Activated naive CD8-positive, alpha-beta T cell treated with anti-CD3 and anti-CD28 coated beads, Interleukin-2, amount 50 U/mL, for 16 hours (primary cell): ENCODE results near the gene CLIC4.

ENCODE experiments used
- DNase-seq: peaks from one replicate; pipeline ENCODE4 v3.0.0-alpha.2; 2020; ENCODE audit warnings: low read depth, low spot score

CLIC4 gene

DNA sequence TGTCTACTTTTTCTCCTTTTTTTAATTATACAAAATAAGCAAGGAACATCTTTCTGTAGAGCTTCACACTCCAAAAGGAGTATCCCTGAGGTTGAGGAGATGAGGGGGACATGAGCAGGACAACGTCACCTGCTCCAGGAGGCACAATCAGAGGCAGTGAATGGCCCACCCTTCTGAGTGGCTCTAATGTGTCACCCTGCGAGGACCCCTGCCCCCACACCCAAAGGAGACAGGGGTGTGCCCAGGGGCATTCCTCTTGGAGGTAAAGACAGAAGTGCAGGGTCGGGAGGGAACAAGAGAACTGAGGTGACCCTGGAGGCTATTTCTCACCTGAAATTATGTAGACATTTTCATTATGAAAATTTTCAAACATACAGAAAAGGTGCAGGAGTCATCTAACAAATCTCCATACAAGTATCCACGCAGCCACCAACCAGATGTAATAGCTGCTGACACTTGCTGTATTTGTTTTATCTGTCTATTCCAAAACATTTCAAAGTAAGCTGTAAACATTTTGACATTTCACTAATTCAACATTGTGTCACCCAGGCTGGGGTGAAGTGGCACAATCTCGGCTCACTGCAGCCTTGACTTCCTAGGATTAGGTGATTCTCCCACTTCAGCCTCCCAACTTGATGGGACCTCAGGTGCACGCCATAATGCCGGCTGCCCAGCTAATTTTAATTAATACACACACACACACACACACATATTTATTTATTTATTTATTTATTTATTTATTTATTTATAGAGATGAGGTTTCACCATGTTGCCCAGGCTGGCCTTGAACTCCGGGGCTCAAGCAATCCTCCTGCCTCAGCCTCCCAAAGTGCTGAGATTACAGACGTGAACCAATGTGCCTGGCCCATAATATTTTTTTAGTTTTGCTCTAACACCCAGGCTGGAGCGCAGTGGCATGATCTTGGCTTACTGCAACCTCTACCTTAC lies 114.1 kb downstream of the CLIC4 start:
- DNase-seq, result no peak

DNA sequence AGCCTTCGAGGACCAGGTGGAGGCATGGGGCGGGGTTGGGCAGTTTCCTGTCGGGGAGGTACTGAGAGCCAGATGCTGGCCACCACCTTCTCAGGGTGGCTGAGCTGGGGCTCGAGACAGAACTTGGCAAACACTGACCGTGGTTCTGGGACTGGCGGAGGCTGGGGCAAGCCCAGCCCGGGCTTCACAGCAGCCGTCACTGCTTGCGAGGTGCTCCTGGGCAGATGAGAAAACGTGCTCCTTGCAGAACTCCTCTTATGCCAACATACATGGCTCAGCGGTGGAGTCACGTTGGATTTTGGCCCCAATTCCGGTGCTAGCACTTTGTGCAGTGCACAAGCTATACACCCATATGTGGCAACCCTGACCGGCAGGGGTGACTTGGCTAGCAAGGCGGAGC lies 115.6 kb downstream of the CLIC4 start:
- no peak for DNase-seq

DNA sequence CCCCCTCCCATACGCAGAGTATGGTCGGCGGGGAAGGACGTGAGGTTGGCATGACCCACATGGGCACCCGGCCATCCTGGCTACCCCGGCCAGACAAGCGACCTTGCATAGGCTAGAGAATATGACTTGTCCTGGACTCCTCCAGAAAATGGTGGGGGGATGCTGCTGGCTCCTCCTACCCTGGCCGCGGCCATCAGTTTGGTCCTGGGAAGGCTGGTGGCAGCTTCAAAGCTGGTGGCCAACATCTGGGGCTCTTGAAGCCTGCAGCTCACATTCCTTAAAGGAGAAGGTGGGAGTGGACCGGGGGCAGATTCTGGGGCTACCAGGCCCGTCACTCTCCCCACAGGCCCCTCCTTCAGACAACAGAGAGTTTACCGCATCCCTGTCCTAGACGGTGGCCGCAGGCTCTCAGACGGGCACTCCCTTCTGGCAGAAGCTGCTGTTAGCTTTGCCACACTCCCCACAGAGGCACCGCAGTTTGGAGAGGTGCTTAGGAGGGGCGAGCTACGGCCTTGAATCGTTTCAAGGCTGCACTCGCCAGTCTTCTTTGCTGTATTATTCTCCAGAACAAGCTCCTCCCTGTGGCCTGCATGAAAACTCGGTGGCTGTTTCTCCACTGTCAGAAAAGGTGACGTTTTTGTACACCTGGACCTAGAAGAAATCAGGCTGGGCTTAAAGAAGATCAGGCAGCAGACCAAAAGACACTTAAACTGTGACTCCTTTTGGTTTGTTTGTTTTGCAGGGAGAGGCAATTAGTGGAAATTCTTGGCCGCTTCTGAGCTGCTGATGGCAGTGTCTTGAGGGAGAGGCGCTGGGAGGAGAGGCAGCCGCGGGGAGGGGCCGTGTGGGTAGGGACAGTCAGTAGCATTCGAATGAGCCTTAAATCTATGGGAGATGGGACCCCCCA lies 116.8 kb downstream of the CLIC4 start:
- no peak for DNase-seq

DNA sequence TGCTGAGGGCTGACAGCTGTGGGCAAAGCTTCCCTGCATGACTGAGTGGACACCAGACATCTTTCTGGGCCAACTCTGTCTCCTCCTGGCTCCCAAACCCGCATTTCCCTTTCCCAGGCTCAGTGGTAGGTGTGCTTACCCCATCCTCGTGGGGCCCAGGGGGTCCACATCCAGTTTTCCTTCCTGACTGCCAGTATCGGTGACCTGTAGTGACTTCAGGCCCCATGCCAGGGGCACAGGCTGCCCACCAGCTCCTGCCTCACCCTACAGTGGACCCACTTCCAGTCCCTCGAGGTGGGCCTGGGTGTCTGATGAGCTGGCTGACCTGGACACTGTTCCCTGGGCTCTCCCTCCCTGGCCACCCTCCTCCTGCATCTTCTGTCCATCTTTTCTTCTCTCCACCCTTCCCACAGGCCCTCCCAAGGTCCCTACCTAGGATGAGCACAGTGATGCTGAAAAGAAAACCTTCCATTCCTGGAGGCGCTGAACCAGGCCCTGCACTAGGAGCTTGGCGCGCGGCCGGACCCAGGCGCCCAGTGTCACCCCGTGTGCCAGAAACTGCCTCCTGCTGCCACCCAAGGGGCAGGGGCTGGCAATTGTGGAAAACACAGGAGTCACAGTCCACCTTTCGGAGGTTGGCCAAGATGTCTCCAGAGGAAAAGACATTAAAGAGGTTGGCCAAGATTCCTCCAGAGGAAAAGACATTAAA lies 117.7 kb downstream of the CLIC4 start:
- DNase-seq, result no peak

DNA sequence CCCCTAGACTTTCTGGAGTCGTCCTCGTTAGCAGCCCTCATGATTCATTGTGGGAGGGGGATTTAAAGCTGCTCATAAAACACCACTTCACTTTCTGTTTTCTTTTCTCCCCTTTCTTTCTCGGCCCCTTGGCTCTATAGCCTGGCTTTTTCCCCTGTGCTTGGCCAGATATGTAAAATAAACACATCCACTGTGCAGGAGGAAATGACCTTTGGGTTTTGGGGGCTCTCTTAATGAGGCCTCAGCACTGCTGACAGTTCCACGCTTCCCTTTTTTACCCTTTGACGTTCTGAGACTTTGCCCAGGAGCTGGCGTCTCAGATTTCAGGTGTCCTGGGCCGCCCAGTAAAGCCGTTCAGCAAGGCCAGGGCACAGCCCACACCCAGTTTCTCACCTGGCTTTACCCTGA lies 119.1 kb downstream of the CLIC4 start:
- no peak for DNase-seq

DNA sequence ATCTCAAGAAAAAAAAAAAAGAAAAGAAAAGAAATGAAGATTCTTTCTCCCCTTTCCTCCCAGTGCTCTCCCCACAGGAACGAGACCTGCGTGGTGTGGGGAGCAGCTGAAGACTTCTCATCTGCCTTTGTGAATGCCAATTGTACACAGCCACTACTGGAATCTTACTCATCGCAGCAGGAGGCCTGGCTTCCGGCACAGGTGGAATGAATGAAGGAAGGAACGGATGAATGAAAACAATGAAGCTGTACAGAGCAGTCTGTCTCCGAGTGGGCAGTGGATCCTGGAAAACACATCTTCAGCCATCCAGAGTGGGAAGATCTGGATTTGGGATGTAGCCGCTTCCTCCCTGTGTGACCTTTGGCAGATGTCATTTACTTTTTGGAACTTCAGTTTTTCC lies 119.9 kb downstream of the CLIC4 start:
- DNase-seq, result no peak

DNA sequence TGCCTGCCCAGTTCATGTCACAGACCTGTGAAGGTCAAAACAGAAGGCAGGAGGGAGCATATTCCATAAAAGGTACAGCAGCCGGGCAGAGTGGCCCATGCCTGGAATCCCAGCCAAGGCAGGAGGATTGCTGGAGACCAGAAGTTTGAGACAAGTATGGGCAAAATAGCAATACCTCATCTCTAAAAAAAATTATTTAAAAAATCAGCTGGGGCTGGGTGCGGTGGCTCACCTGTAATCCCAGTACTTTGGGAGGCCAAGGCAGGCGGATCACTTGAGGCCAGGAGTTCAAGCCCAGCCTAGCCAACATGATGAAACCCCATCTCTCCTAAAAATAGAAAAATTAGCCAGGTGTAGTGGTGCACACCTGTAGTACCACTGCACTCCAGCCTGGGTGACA lies 120.3 kb downstream of the CLIC4 start:
- DNase-seq, result no peak

DNA sequence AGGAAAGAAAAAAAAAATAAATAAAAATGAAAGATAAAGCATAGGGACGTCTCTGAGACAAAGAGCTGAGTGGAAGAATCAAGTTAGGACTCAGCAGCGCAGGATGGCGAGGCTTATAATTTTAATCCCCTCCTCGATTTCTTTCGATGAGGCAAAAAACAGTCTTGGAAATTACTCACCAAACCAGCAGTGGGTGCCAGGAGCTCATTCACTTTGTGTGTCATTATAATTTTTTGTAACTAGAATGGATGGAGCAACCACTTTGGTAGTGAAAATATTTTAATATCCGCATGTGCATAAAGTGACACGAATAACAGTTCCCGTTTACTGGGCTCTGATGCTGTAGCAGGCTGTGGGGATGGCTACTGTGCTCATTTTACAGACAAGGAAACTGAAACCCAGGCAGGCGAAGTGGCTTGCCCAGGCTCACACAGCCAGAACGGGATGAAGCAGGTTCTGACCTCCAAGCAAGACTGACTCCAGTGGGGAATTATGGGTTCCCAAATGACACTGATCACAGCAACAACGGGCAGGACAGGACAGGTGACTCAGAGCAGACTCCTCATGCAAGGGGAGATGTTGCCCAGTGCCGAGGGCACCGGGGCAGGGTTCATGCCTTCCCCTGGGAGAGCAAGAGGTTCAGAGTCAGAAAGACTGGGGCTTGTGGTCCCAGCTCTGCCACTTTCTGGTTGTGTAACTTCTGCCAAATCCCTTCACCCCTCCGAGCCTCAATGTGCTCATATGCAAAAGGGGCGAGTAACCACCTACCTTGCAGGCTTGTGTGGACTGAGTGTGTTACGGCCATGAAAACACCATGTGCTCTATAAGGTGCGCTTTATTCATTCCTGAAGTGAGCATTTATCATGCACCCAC lies 121.2 kb downstream of the CLIC4 start:
- DNase-seq, result no peak

DNA sequence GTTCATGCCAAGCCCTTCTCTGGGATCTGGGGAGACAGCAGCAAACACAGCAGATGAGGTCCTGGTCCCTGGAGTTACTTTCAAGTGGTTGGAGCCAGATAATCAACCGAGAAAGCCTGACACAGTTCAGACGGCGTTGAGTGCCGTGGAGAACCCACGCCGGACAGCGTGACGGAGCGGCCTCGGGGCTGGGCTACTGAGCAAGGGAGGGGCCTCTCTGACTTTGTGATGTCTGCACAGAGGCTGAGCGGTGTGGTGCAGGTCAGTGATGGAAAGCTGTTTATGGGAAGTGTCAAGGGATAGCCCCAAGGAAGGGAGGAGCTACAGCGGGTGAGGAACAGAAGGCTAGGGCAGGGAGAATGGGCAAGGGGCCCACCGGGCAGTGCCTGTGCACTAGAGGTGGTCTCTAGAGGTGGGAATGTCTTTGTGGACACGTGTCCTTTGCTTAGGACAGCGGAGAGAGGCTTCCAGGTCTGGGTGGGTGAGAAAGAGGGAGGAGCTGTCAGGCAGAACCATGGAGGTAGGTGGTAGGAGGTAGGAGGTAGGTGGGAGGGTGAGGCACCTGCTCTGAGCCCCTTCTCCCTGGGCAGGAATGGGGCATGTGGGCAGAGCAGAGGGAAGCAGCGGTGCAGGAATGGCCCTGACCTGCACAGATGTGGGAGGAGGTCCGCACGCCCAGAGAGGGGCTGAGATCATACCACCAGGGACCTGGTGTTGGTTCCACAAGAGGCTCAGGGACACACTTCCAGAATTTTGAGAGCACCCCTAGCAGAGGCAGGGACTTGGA lies 122.0 kb downstream of the CLIC4 start:
- DNase-seq, result no peak

DNA sequence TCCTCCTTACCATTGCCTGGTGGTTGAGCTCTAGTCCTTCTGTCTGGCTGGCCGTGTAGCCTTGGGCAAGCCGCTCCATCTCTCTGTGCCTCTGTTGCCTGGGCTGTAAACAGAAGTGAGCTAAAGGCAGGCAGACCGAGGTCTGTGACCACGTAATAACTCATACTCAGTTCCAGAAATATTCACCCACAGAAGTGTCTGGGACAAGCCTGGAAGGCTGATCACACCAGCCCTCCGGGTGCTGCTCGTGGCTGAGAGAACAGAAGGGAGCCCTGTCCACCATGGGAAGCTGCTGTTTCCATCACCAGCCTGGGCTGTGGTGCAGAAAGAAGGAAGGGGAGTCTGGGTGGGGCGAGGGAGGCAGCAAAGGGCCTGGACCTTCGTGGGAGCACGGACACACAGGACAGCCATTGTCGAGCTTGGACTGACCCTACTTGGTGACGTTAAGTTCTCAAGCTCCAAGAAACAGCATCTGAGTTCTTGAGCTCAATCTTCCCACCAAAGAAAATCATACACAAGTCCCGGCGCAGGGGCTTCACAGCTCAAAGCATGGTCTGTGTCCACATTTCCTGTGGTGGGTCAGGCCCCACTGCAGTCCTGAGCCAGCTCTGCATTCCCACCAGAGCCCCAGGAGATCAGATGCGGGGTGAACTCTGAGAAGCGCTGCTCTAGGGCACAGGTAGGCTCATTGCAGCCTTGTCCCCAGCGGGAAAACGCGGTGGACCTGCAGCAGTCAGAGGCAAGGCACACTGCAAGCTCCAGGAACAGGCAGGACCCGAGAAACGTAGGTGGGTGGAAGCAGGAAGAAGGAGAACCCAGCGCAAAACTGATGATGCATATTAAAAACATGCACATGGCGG lies 123.0 kb downstream of the CLIC4 start:
- DNase-seq, result no peak

DNA sequence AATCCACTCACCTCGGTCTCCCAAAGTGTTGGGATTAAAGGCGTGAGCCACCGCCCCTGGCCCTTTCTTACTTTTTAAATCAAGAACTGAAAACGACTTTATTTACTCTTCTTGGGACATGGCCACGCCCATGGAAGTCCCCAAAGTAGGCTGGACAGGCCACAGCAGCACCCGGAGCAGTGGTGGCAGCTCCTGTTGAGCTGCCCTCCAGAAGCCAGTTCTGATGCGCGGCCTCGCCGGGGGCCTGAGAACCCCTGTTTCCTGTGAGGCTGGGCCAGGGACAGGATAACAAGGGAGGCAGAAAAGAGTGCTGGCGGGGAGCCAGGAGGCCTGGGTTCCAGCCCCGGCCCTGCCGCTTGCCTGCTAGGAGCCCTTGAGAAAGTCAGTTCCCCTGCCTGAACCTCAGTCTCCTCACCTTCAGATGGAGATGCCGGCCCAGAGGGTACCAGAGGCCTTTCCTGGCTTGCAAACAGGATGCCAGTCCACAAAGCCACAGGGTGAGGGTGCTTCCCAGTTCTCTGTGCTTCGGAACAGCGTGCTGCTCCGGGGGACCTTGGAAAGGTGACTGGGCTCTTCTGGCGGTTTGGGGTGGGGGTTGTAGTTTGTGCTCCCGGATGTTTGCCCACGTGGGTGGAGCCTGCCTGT lies 125.4 kb downstream of the CLIC4 start:
- DNase-seq, result no peak

DNA sequence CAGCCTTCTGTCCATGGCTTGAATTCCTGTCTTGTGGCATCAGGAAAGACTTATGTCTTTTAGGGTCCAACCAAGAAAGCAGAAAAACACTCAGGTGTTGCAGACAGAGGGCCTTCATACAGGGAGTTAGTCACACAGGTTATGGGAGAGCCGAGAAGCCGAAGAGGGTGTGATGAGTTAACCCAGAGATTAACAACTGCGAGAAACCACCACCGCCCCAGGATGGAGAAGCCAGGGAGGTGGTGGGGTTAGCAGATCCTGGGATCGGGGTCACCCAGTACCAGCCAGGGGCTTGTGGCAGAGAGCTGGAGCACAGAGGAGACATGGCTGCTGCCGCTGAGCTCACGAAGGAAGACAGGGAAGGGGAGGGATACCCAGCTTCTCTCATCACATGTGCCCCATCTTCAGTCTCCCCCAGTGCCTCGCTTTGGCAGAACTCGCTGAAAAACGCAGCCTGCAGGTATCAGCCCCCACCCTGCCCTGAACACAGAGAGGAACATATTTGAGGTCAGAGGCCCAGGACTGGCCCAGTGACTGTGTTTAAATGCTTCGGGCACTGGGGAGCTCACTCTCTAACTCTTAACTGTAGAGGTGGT lies 126.2 kb downstream of the CLIC4 start:
- DNase-seq, result no peak

DNA sequence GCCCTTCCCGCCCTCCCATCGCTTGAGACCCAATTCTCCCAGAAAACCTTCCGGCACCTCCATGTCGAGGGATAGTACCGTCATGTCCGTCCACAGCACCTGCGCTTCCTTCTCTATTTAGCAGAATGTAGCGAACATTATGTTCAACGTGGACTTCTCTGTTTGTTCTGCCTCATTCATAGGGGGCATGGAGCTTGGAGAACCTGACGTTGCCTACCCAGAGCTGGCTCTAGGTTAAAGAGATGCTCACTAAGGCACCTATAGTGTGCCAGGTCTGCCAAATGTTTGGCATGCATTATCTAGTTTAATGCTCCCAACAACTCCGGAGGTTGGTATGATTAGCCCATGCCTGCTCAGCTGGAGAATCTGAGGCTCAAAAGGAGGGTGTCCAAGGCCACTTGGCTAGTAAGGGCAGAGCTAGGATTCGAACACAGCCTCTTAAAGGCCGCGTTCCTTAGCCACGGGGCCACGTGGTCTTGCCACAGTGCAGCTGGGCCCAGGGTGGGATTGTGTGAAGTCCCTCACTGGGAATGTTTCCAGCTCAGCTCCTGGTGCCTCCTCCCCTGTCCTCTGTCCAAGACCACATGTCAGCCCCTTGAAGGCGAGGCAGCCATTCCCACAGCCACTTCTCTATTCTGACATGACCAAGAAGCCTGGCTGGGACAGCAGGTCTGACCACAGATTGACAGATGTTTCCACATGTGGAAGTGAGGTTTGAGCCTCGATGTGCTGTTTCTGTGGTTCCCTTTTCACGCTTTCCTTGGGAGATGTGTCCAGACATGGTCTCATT lies 127.0 kb downstream of the CLIC4 start:
- no peak for DNase-seq

DNA sequence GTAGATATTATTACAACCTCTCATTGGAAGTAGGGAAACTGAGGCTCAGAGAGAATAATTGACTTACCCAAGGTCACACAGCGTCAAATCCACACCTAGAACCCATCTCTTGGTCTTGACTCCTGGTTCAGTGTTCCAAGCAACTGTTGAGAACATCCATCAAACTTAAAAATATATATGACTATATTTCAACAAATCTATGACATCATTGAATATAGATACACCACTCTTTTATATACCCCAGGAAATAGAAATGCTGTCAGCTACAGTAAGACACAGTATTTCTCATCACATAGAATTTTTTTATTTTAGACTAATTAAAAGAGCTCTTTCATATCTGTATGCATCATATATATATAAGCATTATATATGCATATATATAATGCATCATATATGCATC lies 127.9 kb downstream of the CLIC4 start:
- no peak for DNase-seq

DNA sequence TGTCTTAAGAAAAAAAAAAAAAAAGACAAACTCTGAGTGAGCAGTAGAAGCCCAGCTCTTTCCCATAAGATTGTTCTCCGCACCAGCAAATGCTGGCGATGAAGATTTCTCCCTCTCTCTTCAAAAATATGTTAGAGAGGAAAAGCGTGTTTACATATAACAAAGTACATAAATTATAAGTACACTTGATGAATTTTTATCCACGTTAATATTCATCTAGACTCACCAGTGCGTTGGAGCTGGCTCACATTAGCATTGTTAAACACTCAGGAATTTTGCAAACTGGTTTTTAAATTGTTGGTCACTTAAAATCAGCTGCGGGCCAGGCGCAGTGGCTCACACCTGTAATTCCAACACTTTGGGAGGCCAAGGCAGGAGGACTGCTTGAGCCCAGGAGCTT lies 128.8 kb downstream of the CLIC4 start:
- DNase-seq, result no peak

DNA sequence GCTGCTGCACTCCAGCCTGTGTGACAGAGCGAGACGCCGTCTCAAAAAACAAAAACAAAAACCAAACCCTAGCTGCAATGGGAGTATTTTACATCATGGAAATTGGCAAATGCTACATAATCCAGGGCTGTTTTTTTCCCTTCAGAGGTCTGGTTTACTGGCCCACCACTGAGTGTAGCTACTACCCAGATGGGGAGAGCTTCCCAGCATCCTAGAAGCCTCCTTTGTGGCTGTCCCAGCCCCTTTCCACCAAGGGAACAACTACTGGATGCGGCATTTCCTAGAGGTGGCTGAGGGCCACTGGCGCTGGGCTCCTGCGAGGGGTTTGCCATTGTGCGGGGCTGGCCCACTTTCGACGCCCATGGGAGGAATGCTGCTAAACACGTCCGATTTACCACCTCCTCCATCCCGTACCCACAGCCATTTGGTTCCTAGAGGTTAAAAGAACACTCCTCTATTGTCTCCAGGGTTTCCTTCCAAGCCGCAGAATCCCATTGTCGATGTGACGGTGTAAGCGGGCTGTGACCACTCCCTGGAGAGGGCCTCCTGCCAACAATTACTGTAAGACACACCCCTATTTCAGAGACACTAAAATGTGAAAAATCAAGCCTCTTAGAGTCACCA lies 129.5 kb downstream of the CLIC4 start:
- DNase-seq, result no peak

DNA sequence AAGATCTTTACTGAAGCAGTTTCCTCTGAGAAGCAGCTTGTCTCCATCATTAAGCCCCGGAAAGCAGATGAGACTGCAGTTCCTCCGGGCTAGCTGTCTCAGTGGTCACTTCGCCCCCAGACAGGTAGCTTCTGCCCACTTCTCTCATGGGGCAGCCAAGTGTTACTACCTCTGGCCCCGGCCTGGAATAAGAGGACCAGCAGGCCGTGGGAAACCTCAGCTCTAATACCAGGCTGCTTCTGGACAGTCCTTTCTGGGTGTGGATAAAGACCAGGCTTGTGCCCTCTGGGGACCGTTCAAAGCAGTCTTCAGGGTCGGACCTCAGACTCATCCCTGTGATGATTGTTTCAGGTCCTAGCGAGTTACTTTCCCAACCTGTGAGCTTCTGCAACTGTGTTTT lies 130.0 kb downstream of the CLIC4 start:
- no peak for DNase-seq
